Activated CD4-positive, alpha-beta T cell treated with anti-CD3 and anti-CD28 coated beads, Interleukin-2, amount 10 ng/mL, durations not matched to agents 7 days and 5 days (primary cell): ENCODE measurements around the gene FSTL1. TPM values are rescaled to one million over a fixed set of nuclear protein-coding genes. Genes with fewer than 3 reads are reported as not detected.

Source experiments
- CTCF ChIA-PET: fragments of 350-600 bp; sonication (Branson Sonifier 250); formaldehyde crosslinking; loops from one replicate; lab custom pipeline; 2021; ENCODE audit warnings: antibody characterized with exemption; lab: Charles Lee
- POLR2A ChIA-PET: fragments of 350-600 bp; sonication (Branson Sonifier 250); formaldehyde crosslinking; loops from one replicate; lab custom pipeline; 2021; ENCODE audit warnings: antibody characterized with exemption; lab: Charles Lee
- DNase-seq: peaks from one replicate; pipeline ENCODE4 v3.0.0-alpha.2; 2020
- H3K27ac Mint-ChIP-seq: one replicate; pipeline ENCODE4 v1.8.0; 2021; ENCODE audit warnings: mild to moderate bottlenecking, moderate library complexity, mixed read lengths
- H3K27me3 Mint-ChIP-seq: one replicate; pipeline ENCODE4 v1.8.0; 2021; ENCODE audit warnings: mixed read lengths
- H3K36me3 Mint-ChIP-seq: one replicate; pipeline ENCODE4 v1.8.0; 2021; ENCODE audit warnings: low read depth, mixed read lengths
- H3K4me1 Mint-ChIP-seq: one replicate; pipeline ENCODE4 v1.8.0; 2021; ENCODE audit warnings: mixed read lengths
- H3K4me3 Mint-ChIP-seq: one replicate; pipeline ENCODE4 v1.8.0; 2021; ENCODE audit warnings: mild to moderate bottlenecking, moderate library complexity, mixed read lengths
- H3K9me3 Mint-ChIP-seq: one replicate; pipeline ENCODE4 v1.8.0; 2021; ENCODE audit warnings: mixed read lengths
- total RNA-seq, 2 experiments: library from RNA; stranded (reverse); gene quantifications; one replicate each; pipeline ENCODE4 v1.2.3, GENCODE V29; 2021

The FSTL1 gene
- total RNA-seq, 2 experiments from 2014 or later: 0.35 to 0.37 TPM

DNA sequence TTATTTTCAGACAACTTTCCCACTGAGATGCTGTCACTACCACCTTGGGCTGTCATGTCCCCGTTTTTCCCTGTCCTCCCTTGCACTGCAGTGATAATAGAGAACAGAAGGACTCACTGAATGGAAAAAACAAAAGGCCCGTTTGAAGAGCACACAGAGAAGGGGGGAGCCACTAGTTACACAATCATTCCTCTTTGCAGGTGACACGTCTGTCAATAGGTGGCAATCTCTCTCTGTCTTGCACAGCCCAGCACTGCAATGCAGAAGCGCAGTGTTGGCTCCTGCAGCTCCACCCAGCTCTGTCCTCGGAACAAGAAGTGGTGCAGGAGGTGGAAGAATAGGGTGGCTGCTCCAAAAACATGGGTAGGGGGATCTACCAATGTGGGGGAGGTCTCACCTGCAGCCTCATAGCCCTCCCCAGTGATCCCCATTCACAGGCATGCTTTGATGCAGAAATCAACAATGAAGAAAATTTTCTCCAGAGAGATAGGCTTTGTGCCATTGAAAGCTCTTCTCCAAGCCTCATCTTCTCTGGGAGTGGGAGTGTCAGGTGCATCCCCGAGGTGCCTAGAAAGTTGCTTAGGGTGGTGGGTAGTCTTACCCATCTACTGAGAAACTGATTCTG lies 31.8 kb downstream of the FSTL1 start:
- H3K4me1 Mint-ChIP-seq: peaks cover 19% of the 10 kb centered on the region
- peak; percentile 47 for DNase-seq
- CTCF ChIA-PET: interaction anchor here (1.6 kb wide), 1 partner anchor 232 kb away, joined by 3 read pairs; no protein-coding TSS in a partner anchor
- no peaks in the 10 kb centered on the region for H3K36me3 Mint-ChIP-seq
- no peaks in the 10 kb centered on the region for H3K9me3 Mint-ChIP-seq
- no peaks in the 10 kb centered on the region for H3K27me3 Mint-ChIP-seq
- no peak overlapping the region for H3K4me3 Mint-ChIP-seq
- H3K27ac Mint-ChIP-seq: no peak overlapping the region
- POLR2A ChIA-PET: interaction anchor here (1.0 kb wide), 1 partner anchor 140 kb away, joined by 4 read pairs; no protein-coding TSS in a partner anchor

GRCh38 chr3:120418446-120418845 lies 32.3 kb downstream of the FSTL1 start:
- Mint-ChIP-seq H3K27ac (no peak overlapping the region), H3K9me3 (no peaks in the 10 kb centered on the region), H3K27me3 (no peaks in the 10 kb centered on the region), H3K36me3 (no peaks in the 10 kb centered on the region), H3K4me3 (no peak overlapping the region), H3K4me1 (peaks cover 19% of the 10 kb centered on the region)
- ChIA-PET POLR2A (interaction anchor here (1.0 to 1.1 kb wide), 2 partner anchors 69 to 140 kb away, joined by 4 read pairs; partner anchors contain the start of gene LRRC58), CTCF (interaction anchor here (1.3 to 2.1 kb wide), 6 partner anchors 15 to 231 kb away, joined by 3 to 18 read pairs (median 4); no protein-coding TSS in a partner anchor)
- DNase-seq: no peak

DNA sequence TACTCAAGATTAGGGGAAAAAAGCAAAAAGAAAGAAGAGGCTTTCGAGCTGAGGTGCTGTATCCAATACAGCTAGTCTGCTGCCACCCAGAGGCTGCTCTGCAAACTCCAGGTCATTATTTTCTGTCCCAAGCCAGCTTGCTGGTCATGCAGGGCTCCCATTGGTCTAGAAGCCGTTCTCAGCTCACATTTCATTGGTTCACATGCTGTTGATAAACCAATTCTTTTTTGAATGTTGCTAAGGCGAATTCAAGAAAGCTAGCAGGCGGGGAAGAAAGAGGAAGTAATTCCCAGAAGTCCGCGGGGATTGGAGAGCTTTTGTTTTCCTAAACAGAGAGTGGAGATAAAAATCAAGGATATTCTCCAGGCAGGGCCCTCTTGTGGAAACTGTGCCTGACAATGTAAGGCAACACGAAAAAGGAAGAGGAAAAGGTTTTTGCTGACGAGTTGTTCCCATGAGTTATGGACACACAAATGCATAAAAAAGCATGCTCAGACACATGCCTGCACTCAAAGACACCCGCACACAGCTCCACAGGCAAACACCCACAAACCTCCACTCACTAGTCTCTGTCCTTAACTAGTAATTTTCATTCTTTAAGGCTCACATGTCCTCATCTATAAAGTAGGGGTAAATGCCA lies 33.4 kb downstream of the FSTL1 start:
- H3K27me3 Mint-ChIP-seq: no peaks in the 10 kb centered on the region
- peak; percentile 93 for DNase-seq
- H3K4me3 Mint-ChIP-seq: peak overlapping the region; percentile 76
- peaks cover 19% of the 10 kb centered on the region for H3K4me1 Mint-ChIP-seq
- ChIA-PET CTCF (interaction anchor here (0.6 to 2.1 kb wide), 21 partner anchors 8 to 1111 kb away, joined by 3 to 18 read pairs (median 4); partner anchors contain the start of gene GSK3B), POLR2A (interaction anchor here (1.1 kb wide), 1 partner anchor 68 kb away, joined by 4 read pairs; the partner anchor contains the start of gene LRRC58)
- no peaks in the 10 kb centered on the region for H3K36me3 Mint-ChIP-seq
- peak overlapping the region; percentile 61 for H3K27ac Mint-ChIP-seq
- no peaks in the 10 kb centered on the region for H3K9me3 Mint-ChIP-seq

DNA sequence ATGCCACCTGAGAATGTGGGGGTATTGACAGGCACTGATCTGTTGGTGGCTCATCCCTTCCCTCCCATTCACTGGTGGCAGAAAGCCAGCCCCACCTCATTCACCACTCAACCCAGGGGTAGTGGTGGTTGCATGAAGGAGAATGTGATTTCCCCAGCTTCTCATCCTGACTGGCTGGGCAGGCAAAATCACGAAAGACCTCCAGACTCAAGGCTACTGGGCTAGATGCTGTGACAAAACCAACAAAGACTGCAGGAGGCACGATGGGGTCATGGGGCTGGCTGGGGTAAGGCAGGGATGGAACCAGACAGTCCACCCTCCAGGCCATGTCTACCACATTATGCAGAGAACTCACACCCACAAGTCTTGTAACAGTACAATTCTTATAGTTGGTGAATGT lies 33.9 kb downstream of the FSTL1 start:
- Mint-ChIP-seq H3K27ac (no peak overlapping the region), H3K9me3 (no peaks in the 10 kb centered on the region), H3K27me3 (no peaks in the 10 kb centered on the region), H3K4me3 (peak overlapping the region; percentile 76), H3K4me1 (peaks cover 19% of the 10 kb centered on the region), H3K36me3 (no peaks in the 10 kb centered on the region)
- POLR2A ChIA-PET: no interaction called here
- CTCF ChIA-PET: interaction anchor here (0.7 to 2.1 kb wide), 16 partner anchors 7 to 597 kb away, joined by 3 to 18 read pairs (median 4); partner anchors contain the start of gene GSK3B
- no peak for DNase-seq

- peaks cover 19% of the 10 kb centered on the region for H3K4me1 Mint-ChIP-seq
- H3K9me3 Mint-ChIP-seq: no peaks in the 10 kb centered on the region
- POLR2A ChIA-PET: no interaction called here
- no peaks in the 10 kb centered on the region for H3K27me3 Mint-ChIP-seq
- CTCF ChIA-PET: interaction anchor here (2.0 kb wide), 1 partner anchor 13 kb away, joined by 8 read pairs; no protein-coding TSS in a partner anchor
- no peaks in the 10 kb centered on the region for H3K36me3 Mint-ChIP-seq
- no peak for DNase-seq
- no peak overlapping the region for H3K27ac Mint-ChIP-seq
- H3K4me3 Mint-ChIP-seq: no peak overlapping the region
Measured at GRCh38 chr3:120415756-120416155, 35.0 kb downstream of the FSTL1 start.

- H3K4me1 Mint-ChIP-seq: peaks cover 2% of the 10 kb centered on the region
- ChIA-PET POLR2A (no interaction called here), CTCF (no interaction called here)
- no peak for DNase-seq
- no peaks in the 10 kb centered on the region for H3K27me3 Mint-ChIP-seq
- H3K36me3 Mint-ChIP-seq: no peaks in the 10 kb centered on the region
- H3K9me3 Mint-ChIP-seq: no peaks in the 10 kb centered on the region
- H3K27ac Mint-ChIP-seq: no peak overlapping the region
- no peak overlapping the region for H3K4me3 Mint-ChIP-seq
Measured at GRCh38 chr3:120410541-120410940, 40.3 kb downstream of the FSTL1 start.

DNA sequence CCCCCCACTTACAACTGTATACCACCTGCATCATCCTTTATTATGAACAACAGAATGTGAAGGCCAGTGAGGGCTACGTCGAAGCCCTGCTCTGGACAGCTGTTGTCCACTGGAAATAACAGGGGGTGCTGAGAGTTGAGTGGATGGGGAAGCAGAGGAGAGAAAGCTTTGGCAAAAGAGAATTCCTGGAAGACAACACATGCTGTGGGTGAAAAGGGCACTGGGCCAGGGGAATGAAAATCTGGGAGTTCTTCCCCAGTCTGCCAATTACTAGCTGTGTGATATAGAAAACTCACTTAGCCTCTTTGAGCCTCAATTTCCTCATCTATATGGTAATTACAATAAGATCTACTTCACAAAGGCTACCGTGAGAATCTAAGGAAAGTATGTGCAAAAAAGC lies 40.7 kb downstream of the FSTL1 start:
- Mint-ChIP-seq H3K27me3 (no peaks in the 10 kb centered on the region), H3K36me3 (no peaks in the 10 kb centered on the region), H3K27ac (no peak overlapping the region), H3K4me3 (no peak overlapping the region), H3K9me3 (no peaks in the 10 kb centered on the region), H3K4me1 (peaks cover 2% of the 10 kb centered on the region)
- ChIA-PET POLR2A (no interaction called here), CTCF (interaction anchor here (1.1 to 1.3 kb wide), 2 partner anchors 7 to 43 kb away, joined by 3 to 4 read pairs; no protein-coding TSS in a partner anchor)
- no peak for DNase-seq

GRCh38 chr3:120407508-120408287 lies 43.1 kb downstream of the FSTL1 start:
- H3K4me1 Mint-ChIP-seq: peaks cover 2% of the 10 kb centered on the region
- ChIA-PET CTCF (no interaction called here), POLR2A (no interaction called here)
- no peaks in the 10 kb centered on the region for H3K36me3 Mint-ChIP-seq
- H3K27ac Mint-ChIP-seq: no peak overlapping the region
- no peak overlapping the region for H3K4me3 Mint-ChIP-seq
- no peak for DNase-seq
- H3K27me3 Mint-ChIP-seq: no peaks in the 10 kb centered on the region
- no peaks in the 10 kb centered on the region for H3K9me3 Mint-ChIP-seq

- Mint-ChIP-seq H3K4me3 (no peak overlapping the region), H3K27ac (no peak overlapping the region), H3K4me1 (peaks cover 2% of the 10 kb centered on the region), H3K36me3 (no peaks in the 10 kb centered on the region), H3K9me3 (no peaks in the 10 kb centered on the region), H3K27me3 (no peaks in the 10 kb centered on the region)
- no peak for DNase-seq
- ChIA-PET CTCF (no interaction called here), POLR2A (no interaction called here)
Measured at GRCh38 chr3:120404876-120405275, 45.9 kb downstream of the FSTL1 start.

GRCh38 chr3:120402257-120402656 lies 48.5 kb downstream of the FSTL1 start:
- ChIA-PET POLR2A (no interaction called here), CTCF (interaction anchor here (2.3 kb wide), 1 partner anchor 15 kb away, joined by 8 read pairs; no protein-coding TSS in a partner anchor)
- H3K27me3 Mint-ChIP-seq: no peaks in the 10 kb centered on the region
- no peak for DNase-seq
- no peak overlapping the region for H3K27ac Mint-ChIP-seq
- H3K4me1 Mint-ChIP-seq: no peaks in the 10 kb centered on the region
- no peak overlapping the region for H3K4me3 Mint-ChIP-seq
- H3K36me3 Mint-ChIP-seq: no peaks in the 10 kb centered on the region
- H3K9me3 Mint-ChIP-seq: no peaks in the 10 kb centered on the region

- no peak overlapping the region for H3K4me3 Mint-ChIP-seq
- no peaks in the 10 kb centered on the region for H3K4me1 Mint-ChIP-seq
- no peaks in the 10 kb centered on the region for H3K36me3 Mint-ChIP-seq
- DNase-seq: no peak
- no peaks in the 10 kb centered on the region for H3K9me3 Mint-ChIP-seq
- POLR2A ChIA-PET: no interaction called here
- CTCF ChIA-PET: interaction anchor here (0.5 to 1.8 kb wide), 4 partner anchors 18 to 626 kb away, joined by 3 to 5 read pairs (median 4); no protein-coding TSS in a partner anchor
- H3K27me3 Mint-ChIP-seq: no peaks in the 10 kb centered on the region
- H3K27ac Mint-ChIP-seq: no peak overlapping the region
Measured at GRCh38 chr3:120399372-120399771, 51.4 kb downstream of the FSTL1 start.

DNA sequence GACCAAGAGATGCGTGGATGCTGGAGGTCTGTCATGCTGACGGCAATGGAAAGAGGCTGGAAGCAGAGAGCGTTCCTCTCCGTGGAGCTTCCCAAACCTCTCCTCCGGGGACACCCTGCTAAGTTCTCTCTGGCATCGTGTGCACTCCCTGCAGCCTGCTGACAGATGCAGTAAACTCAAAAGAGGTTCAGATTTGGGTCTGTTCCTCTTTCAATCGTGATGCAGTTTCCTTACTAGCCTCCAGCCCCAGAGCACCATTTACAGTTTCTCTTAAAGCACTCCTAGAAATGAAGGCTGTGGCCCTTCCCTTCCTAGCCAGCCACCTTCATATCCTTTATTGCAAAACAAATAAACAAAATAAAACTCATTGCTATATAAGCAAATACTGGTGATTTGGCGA lies 54.3 kb downstream of the FSTL1 start:
- H3K36me3 Mint-ChIP-seq: no peaks in the 10 kb centered on the region
- H3K4me3 Mint-ChIP-seq: no peak overlapping the region
- ChIA-PET CTCF (no interaction called here), POLR2A (no interaction called here)
- DNase-seq: no peak
- no peaks in the 10 kb centered on the region for H3K9me3 Mint-ChIP-seq
- no peak overlapping the region for H3K27ac Mint-ChIP-seq
- H3K4me1 Mint-ChIP-seq: no peaks in the 10 kb centered on the region
- H3K27me3 Mint-ChIP-seq: peaks cover 4% of the 10 kb centered on the region
